ENCODE results near the gene ZFP36L2.
A peak's percentile ranks its signal among the peaks of the same experiment; 100 is the strongest.

The ZFP36L2 gene

GRCh38 chr2:43222475-43223309 lies 3.7 kb downstream of the ZFP36L2 start:
- TF ChIP-seq, protein P1, sequence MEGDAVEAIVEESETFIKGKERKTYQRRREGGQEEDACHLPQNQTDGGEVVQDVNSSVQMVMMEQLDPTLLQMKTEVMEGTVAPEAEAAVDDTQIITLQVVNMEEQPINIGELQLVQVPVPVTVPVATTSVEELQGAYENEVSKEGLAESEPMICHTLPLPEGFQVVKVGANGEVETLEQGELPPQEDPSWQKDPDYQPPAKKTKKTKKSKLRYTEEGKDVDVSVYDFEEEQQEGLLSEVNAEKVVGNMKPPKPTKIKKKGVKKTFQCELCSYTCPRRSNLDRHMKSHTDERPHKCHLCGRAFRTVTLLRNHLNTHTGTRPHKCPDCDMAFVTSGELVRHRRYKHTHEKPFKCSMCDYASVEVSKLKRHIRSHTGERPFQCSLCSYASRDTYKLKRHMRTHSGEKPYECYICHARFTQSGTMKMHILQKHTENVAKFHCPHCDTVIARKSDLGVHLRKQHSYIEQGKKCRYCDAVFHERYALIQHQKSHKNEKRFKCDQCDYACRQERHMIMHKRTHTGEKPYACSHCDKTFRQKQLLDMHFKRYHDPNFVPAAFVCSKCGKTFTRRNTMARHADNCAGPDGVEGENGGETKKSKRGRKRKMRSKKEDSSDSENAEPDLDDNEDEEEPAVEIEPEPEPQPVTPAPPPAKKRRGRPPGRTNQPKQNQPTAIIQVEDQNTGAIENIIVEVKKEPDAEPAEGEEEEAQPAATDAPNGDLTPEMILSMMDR (IDR thresholded peaks at IDR 0.05; ENCODE audit: extremely low read depth, missing control alignments): no peak

DNA sequence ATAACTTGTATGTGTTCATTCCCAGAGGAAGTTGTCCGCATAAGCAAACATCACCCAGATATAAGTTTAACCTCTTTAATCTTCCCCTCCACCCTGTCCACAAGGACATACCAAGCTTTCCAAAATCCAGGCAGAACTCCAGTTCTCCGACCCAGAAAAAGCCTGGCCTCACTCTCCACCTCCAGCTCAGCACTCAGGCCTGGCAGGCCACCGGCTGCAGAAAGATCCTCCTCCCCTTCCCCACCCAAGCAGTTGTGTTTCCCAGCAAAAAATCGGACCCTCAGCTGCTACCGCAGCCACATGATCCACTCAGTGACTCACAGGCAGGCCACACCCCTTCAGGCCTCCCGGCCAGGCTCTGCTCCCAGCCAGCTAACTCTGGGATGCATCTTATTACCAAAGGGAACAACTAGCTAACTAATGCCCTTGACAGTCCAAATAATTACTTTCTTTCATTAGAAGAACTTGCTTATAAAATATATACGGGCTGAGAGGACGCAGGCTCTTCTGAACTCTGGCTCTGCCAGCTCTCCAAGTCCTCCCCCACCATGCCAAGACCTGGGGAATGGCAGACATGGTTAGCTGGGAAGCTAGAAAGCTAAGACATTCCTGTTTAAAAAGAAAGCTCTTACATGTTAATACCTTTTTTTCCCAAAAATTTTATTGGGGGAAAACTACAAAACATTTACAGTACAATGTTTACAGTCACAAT lies 4.5 kb downstream of the ZFP36L2 start:
- no peak for DNase-seq (ENCODE audit: low spot score)
- TF ChIP-seq, protein P1 (IDR thresholded peaks at IDR 0.05; ENCODE audit: extremely low read depth, missing control alignments): no peak

More at GRCh38 chr2:43222475-43223309, 3.7 kb downstream of the ZFP36L2 start:
- no peak for DNase-seq (ENCODE audit: low spot score)

DNA sequence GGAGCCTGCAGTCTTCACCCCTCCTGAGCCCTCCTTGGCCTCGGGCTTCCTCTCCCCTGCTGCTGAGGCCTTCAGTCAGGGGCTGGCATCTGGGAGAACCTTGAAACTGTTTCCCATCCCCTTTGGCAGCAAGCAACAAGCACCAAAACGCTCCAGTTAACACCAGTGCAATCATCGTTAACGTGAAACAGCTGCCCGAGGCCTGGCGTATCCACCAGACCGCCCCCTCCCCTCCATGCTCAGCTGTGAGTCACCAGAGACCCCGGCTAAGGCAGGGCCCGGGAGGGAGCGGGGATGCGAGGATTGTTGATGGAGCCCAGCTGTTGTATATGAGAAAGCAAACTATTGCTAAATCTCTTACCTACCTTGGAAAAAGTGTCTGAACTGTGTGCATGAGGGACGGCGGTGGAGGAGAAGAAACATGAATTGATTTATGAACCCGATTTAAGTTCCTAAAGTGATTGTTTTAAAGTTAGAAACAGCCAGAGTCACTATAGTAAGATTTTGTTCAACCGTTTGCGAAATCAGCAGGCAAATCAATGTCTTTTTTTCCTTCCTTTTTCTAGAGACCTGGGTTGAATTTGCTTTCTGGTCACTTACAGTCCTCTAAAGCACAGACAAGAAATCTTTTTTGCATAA lies 5.2 kb downstream of the ZFP36L2 start:
- no peak for DNase-seq (ENCODE audit: low spot score)
- TF ChIP-seq, protein P1 (IDR thresholded peaks at IDR 0.05; ENCODE audit: extremely low read depth, missing control alignments): no peak

GRCh38 chr2:43220760-43221123 lies 5.7 kb downstream of the ZFP36L2 start:
- DNase-seq (ENCODE audit: low spot score): no peak
- TF ChIP-seq, protein P1 (IDR thresholded peaks at IDR 0.05; ENCODE audit: extremely low read depth, missing control alignments): no peak

GRCh38 chr2:43220229-43220751 lies 6.1 kb downstream of the ZFP36L2 start:
- TF ChIP-seq, protein P1 (IDR thresholded peaks at IDR 0.05; ENCODE audit: extremely low read depth, missing control alignments): no peak
- DNase-seq (ENCODE audit: low spot score): no peak

GRCh38 chr2:43219383-43220228 lies 6.8 kb downstream of the ZFP36L2 start:
- TF ChIP-seq, protein P1 (IDR thresholded peaks at IDR 0.05; ENCODE audit: extremely low read depth, missing control alignments): no peak
- peak; percentile 83 for DNase-seq (ENCODE audit: low spot score)

All from GM20000 (cell line).